ENCODE data around the gene FSIP1. TPM values are rescaled to one million over a fixed set of nuclear protein-coding genes. Genes with fewer than 3 reads are reported as not detected.

The FSIP1 gene
- total and polyA plus RNA-seq, 7 donors, result 0.04 to 2.4 (median 0.63) TPM; not detected in 1

DNA sequence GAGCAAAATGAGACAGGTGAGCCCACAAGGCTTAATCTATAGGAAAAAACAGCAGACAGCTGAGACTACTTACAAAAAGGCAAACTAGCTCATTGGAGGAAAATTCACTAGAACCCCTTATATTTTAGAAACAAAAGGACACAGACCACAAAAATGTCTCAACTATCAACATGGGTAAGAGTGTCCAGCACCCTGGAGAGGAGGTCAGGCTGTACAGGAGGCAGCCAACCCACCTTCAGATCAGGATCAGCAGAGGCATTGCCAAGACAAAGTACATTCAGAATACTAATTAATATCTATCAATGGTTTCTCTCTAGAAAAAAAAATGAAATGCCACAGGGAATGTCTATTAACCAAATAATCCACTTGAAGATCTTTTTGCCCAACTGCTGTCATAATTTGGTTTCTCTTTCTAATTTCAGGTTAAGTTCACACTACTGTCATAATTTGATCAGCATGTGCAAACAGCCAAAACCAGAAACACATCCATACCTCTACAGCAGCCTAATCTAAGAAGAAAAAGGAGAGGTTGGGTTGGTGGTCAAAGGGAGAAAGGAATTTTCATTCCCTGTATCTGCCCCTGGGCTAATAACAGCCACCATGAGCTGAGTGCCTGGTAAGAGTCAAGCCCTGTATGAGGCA, 227.8 kb downstream of the FSIP1 start:
- no peaks in the 10 kb centered on the region for H3K27me3 ChIP-seq (ENCODE audit: insufficient read depth in 3 of 3, low read length in 2 of 3)
- H3K4me3 ChIP-seq, result no peak overlapping the region
- intact Hi-C loops (cut with DNase I), result no loop called here
- no peak overlapping the region for H3K27ac ChIP-seq
- H3K4me1 ChIP-seq, result no peaks in the 10 kb centered on the region
- no peaks in the 10 kb centered on the region for H3K36me3 ChIP-seq (ENCODE audit: insufficient read depth in 1 of 2, low read depth in 1 of 2)
- H3K9me3 ChIP-seq, result no peaks in the 10 kb centered on the region
- ATAC-seq (no peak), DNase-seq (no peak)
- TF ChIP-seq, protein P1, sequence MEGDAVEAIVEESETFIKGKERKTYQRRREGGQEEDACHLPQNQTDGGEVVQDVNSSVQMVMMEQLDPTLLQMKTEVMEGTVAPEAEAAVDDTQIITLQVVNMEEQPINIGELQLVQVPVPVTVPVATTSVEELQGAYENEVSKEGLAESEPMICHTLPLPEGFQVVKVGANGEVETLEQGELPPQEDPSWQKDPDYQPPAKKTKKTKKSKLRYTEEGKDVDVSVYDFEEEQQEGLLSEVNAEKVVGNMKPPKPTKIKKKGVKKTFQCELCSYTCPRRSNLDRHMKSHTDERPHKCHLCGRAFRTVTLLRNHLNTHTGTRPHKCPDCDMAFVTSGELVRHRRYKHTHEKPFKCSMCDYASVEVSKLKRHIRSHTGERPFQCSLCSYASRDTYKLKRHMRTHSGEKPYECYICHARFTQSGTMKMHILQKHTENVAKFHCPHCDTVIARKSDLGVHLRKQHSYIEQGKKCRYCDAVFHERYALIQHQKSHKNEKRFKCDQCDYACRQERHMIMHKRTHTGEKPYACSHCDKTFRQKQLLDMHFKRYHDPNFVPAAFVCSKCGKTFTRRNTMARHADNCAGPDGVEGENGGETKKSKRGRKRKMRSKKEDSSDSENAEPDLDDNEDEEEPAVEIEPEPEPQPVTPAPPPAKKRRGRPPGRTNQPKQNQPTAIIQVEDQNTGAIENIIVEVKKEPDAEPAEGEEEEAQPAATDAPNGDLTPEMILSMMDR (IDR thresholded peaks at IDR 0.05), result no peak

DNA sequence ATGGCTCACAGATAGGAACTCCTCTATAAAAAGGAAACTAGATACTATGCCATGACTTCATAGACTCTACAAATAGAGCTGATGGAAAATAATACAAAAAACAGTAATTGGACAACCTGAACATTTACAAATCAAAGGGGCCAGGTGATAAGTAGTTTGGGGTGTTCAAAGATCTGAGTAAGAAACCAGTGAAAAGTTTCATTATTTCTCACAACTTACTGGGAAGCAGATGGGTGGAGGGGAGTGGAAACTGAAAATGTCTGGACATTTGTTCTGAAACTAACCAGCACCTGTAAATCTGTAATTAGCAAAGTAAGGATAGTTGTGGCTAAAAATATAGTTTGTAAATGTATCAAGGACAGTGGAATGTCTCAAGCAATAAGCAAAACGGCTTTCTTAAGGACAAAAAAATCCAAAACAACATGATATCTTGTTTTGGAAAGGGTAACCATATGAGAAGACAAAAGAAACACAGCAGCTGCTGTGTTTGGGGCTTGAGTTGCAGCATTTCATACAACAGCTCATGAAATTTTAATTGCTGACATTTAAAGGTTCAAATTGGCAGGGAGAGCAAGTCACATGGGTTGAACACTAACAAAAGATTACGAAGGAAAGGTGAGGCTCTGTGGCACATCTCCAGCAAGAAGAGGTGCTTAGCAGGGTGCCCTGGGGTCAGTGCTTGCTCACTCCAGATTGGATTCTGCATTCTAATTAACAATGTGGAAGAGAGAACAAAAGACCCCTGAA, 228.5 kb downstream of the FSIP1 start:
- H3K27ac ChIP-seq, result no peak overlapping the region

DNA sequence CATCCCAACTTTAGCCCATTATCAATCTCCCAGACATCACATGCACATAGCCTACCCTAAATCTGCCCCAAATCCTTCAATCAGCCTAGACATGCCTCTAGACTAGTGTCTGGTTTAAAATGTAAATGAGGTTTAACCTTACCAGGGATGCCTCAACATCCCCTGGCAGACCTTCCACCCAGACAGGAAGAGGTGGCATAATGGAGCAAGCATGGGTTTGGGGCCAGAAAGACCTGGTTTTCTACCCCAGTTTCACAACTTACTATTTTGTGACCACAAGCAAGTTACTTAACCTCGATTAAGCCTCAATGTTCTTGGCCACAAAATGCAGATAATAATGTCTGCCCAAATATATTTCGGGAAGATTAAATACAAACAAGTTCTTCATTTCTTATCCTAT, 230.1 kb downstream of the FSIP1 start:
- Histone ChIP-seq H3K36me3 (ENCODE audit: insufficient read depth in 1 of 2, low read depth in 1 of 2) (no peaks in the 10 kb centered on the region), H3K27me3 (ENCODE audit: insufficient read depth in 3 of 3, low read length in 2 of 3) (no peaks in the 10 kb centered on the region), H3K4me1 (no peaks in the 10 kb centered on the region), H3K4me3 (no peak overlapping the region), H3K9me3 (no peaks in the 10 kb centered on the region), H3K27ac (no peak overlapping the region)
- ATAC-seq (no peak), DNase-seq (no peak)
- TF ChIP-seq, protein P1 (IDR thresholded peaks at IDR 0.05), result no peak
- intact Hi-C loops (cut with DNase I), result no loop called here
- WGBS, 3 donors, result 82 to 96% (median 91%) methylated on average over 2 of the region's 2 CpGs

More for the DNA sequence above, 228.5 kb downstream of the FSIP1 start:
- ATAC-seq (no peak), DNase-seq (no peak)
- TF ChIP-seq, protein P1 (IDR thresholded peaks at IDR 0.05), result no peak
- 25 to 41% (median 28%) methylated on average over 2 of the region's 2 CpGs for WGBS, 3 donors
- Histone ChIP-seq H3K36me3 (ENCODE audit: insufficient read depth in 1 of 2, low read depth in 1 of 2) (no peaks in the 10 kb centered on the region), H3K4me3 (no peak overlapping the region), H3K4me1 (no peaks in the 10 kb centered on the region), H3K9me3 (no peaks in the 10 kb centered on the region), H3K27me3 (ENCODE audit: insufficient read depth in 3 of 3, low read length in 2 of 3) (no peaks in the 10 kb centered on the region)
- intact Hi-C loops (cut with DNase I), result no loop called here

DNA sequence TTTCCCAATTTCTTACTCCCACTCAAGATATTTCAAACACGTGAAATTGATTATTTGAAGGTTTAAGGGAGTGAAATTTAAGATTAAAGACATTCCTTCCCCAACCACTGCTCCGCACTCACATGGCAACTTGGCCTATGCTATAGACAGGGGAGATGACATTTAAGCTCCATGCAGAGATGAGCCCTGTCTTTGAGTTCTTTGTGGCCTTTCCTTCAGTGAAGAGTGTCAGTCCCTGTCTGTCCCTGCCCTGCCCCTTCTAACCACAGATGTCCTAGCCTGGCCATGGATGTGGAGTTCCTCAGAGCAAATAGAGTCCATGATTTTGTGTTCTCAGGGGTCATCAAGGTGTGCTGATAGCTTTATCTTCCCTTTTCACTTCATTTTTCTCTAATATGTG, 231.2 kb downstream of the FSIP1 start:
- intact Hi-C loops (cut with DNase I), result no loop called here
- ATAC-seq (no peak), DNase-seq (no peak)
- Histone ChIP-seq H3K4me1 (no peaks in the 10 kb centered on the region), H3K27ac (no peak overlapping the region), H3K36me3 (ENCODE audit: insufficient read depth in 1 of 2, low read depth in 1 of 2) (no peaks in the 10 kb centered on the region), H3K9me3 (no peaks in the 10 kb centered on the region), H3K27me3 (ENCODE audit: insufficient read depth in 3 of 3, low read length in 2 of 3) (no peaks in the 10 kb centered on the region), H3K4me3 (no peak overlapping the region)
- 82 to 92% (median 84%) methylated on average over 2 of the region's 2 CpGs for WGBS, 3 donors
- TF ChIP-seq, protein P1 (IDR thresholded peaks at IDR 0.05), result no peak

Other genes starting within 250 kb of the FSIP1 start
- 10 to 100 TPM in 3 of 4 donors, 1 to 10 TPM in 1; 9.5 to 40.1 (median 27.1) TPM for gene THBS1, start 201.8 kb downstream of the FSIP1 start, total RNA-seq
- gene THBS1, start 201.8 kb downstream of the FSIP1 start, polyA plus RNA-seq, result 1 to 10 TPM; 3.3 to 9.7 (median 4.5) TPM
- gene GPR176, start 137.4 kb upstream of the FSIP1 start, total RNA-seq, result 1 to 10 TPM in 2 of 4 donors, under 1 TPM in 2; 0.36 to 1.3 (median 0.92) TPM
- gene GPR176, start 137.4 kb upstream of the FSIP1 start, polyA plus RNA-seq, result under 1 TPM; 0.30 to 0.90 (median 0.64) TPM
- 10 to 100 TPM; 15.8 to 26.9 (median 18.4) TPM for gene EIF2AK4, start 151.3 kb upstream of the FSIP1 start, total RNA-seq
- 10 to 100 TPM; 18.1 to 26.5 (median 24.2) TPM for gene EIF2AK4, start 151.3 kb upstream of the FSIP1 start, polyA plus RNA-seq

All from psoas muscle (tissue), 8 donors.